Calu3 (cell line): ENCODE data around the gene ABCA7. TPM values are rescaled to one million over a fixed set of nuclear protein-coding genes. Genes with fewer than 3 reads are reported as not detected.
"Not testable (repeated sequence)": the region's sequence is repeated elsewhere in the genome, so short reads cannot be mapped to it uniquely, and the experiment has no call there.

Experiments
- BruUV-seq: library from RNA; stranded (reverse); fragments of 400-500 nt; replicated peaks from 2 replicates; lab custom pipeline; 2021; lab: Mats Ljungman, UMichigan
- CTCF ChIA-PET: fragments of 300-600 bp; sonication (Branson Sonifier 250); formaldehyde crosslinking; loops from one replicate; lab custom pipeline; 2022; ENCODE audit warnings: antibody characterized with exemption; lab: Charles Lee
- DNase-seq: peaks from one replicate; pipeline ENCODE4 v3.0.0; 2022
- H3K27ac Mint-ChIP-seq: one replicate; pipeline ENCODE4 v1.8.0; 2022; ENCODE audit warnings: mixed read lengths; ENCODE audit not compliant: unreplicated experiment
- H3K27me3 Mint-ChIP-seq: one replicate; pipeline ENCODE4 v1.8.0; 2022; ENCODE audit warnings: mixed read lengths; ENCODE audit not compliant: unreplicated experiment
- H3K36me3 Mint-ChIP-seq: one replicate; pipeline ENCODE4 v1.8.0; 2022; ENCODE audit warnings: mild to moderate bottlenecking, moderate library complexity, mixed read lengths; ENCODE audit not compliant: insufficient read depth, unreplicated experiment
- H3K4me1 Mint-ChIP-seq: one replicate; pipeline ENCODE4 v1.8.0; 2022; ENCODE audit warnings: mild to moderate bottlenecking, low read depth, mixed read lengths; ENCODE audit not compliant: unreplicated experiment
- H3K4me3 Mint-ChIP-seq: one replicate; pipeline ENCODE4 v1.8.0; 2022; ENCODE audit warnings: mild to moderate bottlenecking, low read depth, moderate library complexity, mixed read lengths; ENCODE audit not compliant: unreplicated experiment
- H3K9me3 Mint-ChIP-seq: one replicate; pipeline ENCODE4 v1.8.0; 2022; ENCODE audit warnings: low read depth, mixed read lengths; ENCODE audit not compliant: unreplicated experiment
- intact Hi-C: fragments of 100-400 bp; cut with micrococcal nuclease; formaldehyde crosslinking; loops from one replicate; pipeline ENCODE4 v1.10.0; 2022; ENCODE audit not compliant: unreplicated experiment
- total RNA-seq: library from RNA; stranded (reverse); gene quantifications from 2 replicates; pipeline ENCODE4 v1.2.3, GENCODE V29; 2022
- TF ChIP-seq, protein P1 (sequence below): fragments of 200-600 bp; IDR thresholded peaks from one replicate; pipeline ENCODE4 v1.8.0; 2022; ENCODE audit warnings: antibody characterized with exemption; ENCODE audit not compliant: unreplicated experiment

ABCA7 gene
- total RNA-seq, 1 experiment from 2014 or later, result 22.7 TPM

DNA sequence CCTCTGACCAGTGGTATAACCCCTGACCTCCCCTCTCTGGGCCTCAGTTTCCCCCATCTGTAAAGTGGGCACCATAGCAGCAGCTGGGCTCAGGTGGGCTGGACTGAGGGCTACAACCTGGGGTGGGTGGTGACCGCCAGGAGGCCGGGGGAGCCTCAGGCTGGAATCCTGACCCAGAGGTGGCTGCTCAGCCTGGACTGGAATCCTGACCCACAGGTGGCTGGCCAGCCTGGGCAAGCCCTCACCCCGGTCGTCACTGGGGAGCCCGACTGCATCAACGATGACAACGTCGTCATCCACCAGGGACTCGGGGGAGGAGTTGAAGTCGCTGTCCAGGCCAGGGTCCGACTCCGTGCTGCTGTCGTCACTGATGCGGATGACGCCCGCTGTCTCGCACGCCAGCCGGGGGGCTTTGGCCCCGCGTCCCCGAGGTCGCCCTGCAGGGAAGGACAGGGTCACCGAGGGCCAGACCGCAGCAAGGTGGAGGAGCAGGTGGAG lies 74.1 kb downstream of the ABCA7 start:
- Mint-ChIP-seq H3K4me1 (no peaks in the 10 kb centered on the region), H3K27me3 (no peaks in the 10 kb centered on the region), H3K9me3 (no peaks in the 10 kb centered on the region), H3K36me3 (peaks cover 50% of the 10 kb centered on the region), H3K27ac (no peak overlapping the region), H3K4me3 (no peak overlapping the region)
- CTCF ChIA-PET, result no interaction called here
- intact Hi-C loops, result no loop called here
- no TSS peak for BruUV-seq
- TF ChIP-seq, protein P1, sequence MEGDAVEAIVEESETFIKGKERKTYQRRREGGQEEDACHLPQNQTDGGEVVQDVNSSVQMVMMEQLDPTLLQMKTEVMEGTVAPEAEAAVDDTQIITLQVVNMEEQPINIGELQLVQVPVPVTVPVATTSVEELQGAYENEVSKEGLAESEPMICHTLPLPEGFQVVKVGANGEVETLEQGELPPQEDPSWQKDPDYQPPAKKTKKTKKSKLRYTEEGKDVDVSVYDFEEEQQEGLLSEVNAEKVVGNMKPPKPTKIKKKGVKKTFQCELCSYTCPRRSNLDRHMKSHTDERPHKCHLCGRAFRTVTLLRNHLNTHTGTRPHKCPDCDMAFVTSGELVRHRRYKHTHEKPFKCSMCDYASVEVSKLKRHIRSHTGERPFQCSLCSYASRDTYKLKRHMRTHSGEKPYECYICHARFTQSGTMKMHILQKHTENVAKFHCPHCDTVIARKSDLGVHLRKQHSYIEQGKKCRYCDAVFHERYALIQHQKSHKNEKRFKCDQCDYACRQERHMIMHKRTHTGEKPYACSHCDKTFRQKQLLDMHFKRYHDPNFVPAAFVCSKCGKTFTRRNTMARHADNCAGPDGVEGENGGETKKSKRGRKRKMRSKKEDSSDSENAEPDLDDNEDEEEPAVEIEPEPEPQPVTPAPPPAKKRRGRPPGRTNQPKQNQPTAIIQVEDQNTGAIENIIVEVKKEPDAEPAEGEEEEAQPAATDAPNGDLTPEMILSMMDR, result no peak
- DNase-seq, result no peak

DNA sequence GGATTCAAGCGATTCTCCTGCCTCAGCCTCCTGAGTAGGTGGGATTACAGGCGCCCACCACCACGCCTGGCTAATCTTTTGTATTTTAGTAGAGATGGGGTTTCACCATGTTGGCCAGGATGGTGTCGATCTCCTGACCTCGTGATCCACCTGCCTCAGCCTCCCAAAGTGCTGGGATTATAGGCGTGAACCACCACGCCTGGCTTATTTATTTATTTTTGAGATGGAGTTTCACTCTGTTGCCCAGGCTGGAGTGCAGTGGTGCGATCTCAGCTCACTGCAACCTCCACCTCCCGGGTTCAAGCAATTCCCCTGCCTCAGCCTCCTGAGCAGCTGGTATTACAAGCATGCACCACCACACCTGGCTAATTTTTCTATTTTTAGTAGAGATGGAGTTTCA lies 74.8 kb downstream of the ABCA7 start:
- BruUV-seq, H3K4me1 Mint-ChIP-seq, H3K27me3 Mint-ChIP-seq, DNase-seq, H3K4me3 Mint-ChIP-seq, intact Hi-C loops, CTCF ChIA-PET, H3K27ac Mint-ChIP-seq, H3K9me3 Mint-ChIP-seq: not testable (repeated sequence)
- peaks cover 53% of the 10 kb centered on the region for H3K36me3 Mint-ChIP-seq

Other genes starting within 250 kb of the ABCA7 start
- 380 and 409 TPM in 2 replicates for gene PTBP1, start 242.7 kb upstream of the ABCA7 start, total RNA-seq
- gene PLPPR3, start 218.2 kb upstream of the ABCA7 start, total RNA-seq, result 0.27 TPM in 1 of 2 replicates, not detected in the other
- gene AZU1, start 212.3 kb upstream of the ABCA7 start, total RNA-seq, result not detected in 2 replicates
- gene PRTN3, start 199.1 kb upstream of the ABCA7 start, total RNA-seq, result not detected in 2 replicates
- not detected in 2 replicates for gene ELANE, start 187.8 kb upstream of the ABCA7 start, total RNA-seq
- gene CFD, start 180.4 kb upstream of the ABCA7 start, total RNA-seq, result 2.3 and 3.9 TPM in 2 replicates
- gene MED16, start 146.9 kb upstream of the ABCA7 start, total RNA-seq, result 21.4 and 22.4 TPM in 2 replicates
- gene RNU6-9, start 146.6 kb upstream of the ABCA7 start, total RNA-seq, result not detected in 2 replicates
- gene R3HDM4, start 126.9 kb upstream of the ABCA7 start, total RNA-seq, result 54.0 and 55.5 TPM in 2 replicates
- not detected in 2 replicates for gene KISS1R, start 122.8 kb upstream of the ABCA7 start, total RNA-seq
- 0.85 and 1.6 TPM in 2 replicates for gene ARID3A, start 114.1 kb upstream of the ABCA7 start, total RNA-seq
- gene WDR18, start 55.8 kb upstream of the ABCA7 start, total RNA-seq, result 43.3 TPM in 2 replicates
- gene GRIN3B, start 39.7 kb upstream of the ABCA7 start, total RNA-seq, result not detected in 2 replicates
- 129 and 142 TPM in 2 replicates for gene TMEM259, start 19.0 kb upstream of the ABCA7 start, total RNA-seq
- not detected in 2 replicates for gene RNU6-2, start 18.6 kb upstream of the ABCA7 start, total RNA-seq
- 135 and 151 TPM in 2 replicates for gene CNN2, start 13.5 kb upstream of the ABCA7 start, total RNA-seq
- 10.4 and 12.0 TPM in 2 replicates for gene ARHGAP45, start 27.1 kb downstream of the ABCA7 start, total RNA-seq
- 141 and 144 TPM in 2 replicates for gene POLR2E, start 55.3 kb downstream of the ABCA7 start, total RNA-seq
- gene GPX4, start 63.9 kb downstream of the ABCA7 start, total RNA-seq, result 246 and 251 TPM in 2 replicates
- gene SBNO2, start 134.2 kb downstream of the ABCA7 start, total RNA-seq, result 84.9 and 97.8 TPM in 2 replicates
- gene STK11, start 165.7 kb downstream of the ABCA7 start, total RNA-seq, result 55.8 and 58.3 TPM in 2 replicates
- gene CBARP, start 197.9 kb downstream of the ABCA7 start, total RNA-seq, result 4.2 and 5.7 TPM in 2 replicates
- gene ATP5F1D, start 201.6 kb downstream of the ABCA7 start, total RNA-seq, result 86.6 and 91.8 TPM in 2 replicates
- 61.8 and 72.4 TPM in 2 replicates for gene MIDN, start 208.5 kb downstream of the ABCA7 start, total RNA-seq
- gene CIRBP, start 229.2 kb downstream of the ABCA7 start, total RNA-seq, result 102 and 112 TPM in 2 replicates
- 32.9 and 34.4 TPM in 2 replicates for gene FAM174C, start 235.4 kb downstream of the ABCA7 start, total RNA-seq
- 0.90 and 0.95 TPM in 2 replicates for gene EFNA2, start 245.8 kb downstream of the ABCA7 start, total RNA-seq